H9 (cell line): ENCODE results near the gene MED13L. TPM values are rescaled to one million over a fixed set of nuclear protein-coding genes. Genes with fewer than 3 reads are reported as not detected.

Experiments used
- DNase-seq: peaks from one replicate; pipeline ENCODE4 v3.0.0-alpha.2; 2017
- H2AFZ ChIP-seq: one replicate; pipeline ENCODE4 v1.6.1; 2013; ENCODE audit warnings: mild to moderate bottlenecking, low read length, control low read depth, moderate library complexity
- H2AK5ac ChIP-seq: 2 replicates; pipeline ENCODE4 v1.6.1; 2013; ENCODE audit warnings: low read length, control low read depth, mixed read lengths; ENCODE audit not compliant: insufficient read length
- H2BK120ac ChIP-seq: one replicate; pipeline ENCODE4 v1.6.1; 2013; ENCODE audit warnings: low read depth, mild to moderate bottlenecking, low read length, control low read depth, inconsistent platforms; ENCODE audit not compliant: poor library complexity, severe bottlenecking
- H2BK12ac ChIP-seq: 2 replicates; pipeline ENCODE4 v1.6.1; 2013; ENCODE audit warnings: low read length, control low read depth, mixed read lengths, low read depth; ENCODE audit not compliant: insufficient read length
- H2BK15ac ChIP-seq: 2 replicates; pipeline ENCODE4 v1.6.1; 2013; ENCODE audit warnings: low read depth, low read length, control low read depth
- H2BK20ac ChIP-seq: one replicate; pipeline ENCODE4 v1.6.1; 2013; ENCODE audit warnings: low read depth, mild to moderate bottlenecking, low read length, control low read depth, inconsistent platforms; ENCODE audit not compliant: poor library complexity, severe bottlenecking
- H2BK5ac ChIP-seq: 2 replicates; pipeline ENCODE4 v1.6.1; 2013; ENCODE audit warnings: low read length, control low read depth, mixed read lengths; ENCODE audit not compliant: insufficient read length
- H3K14ac ChIP-seq: 2 replicates; pipeline ENCODE4 v1.6.1; 2013; ENCODE audit warnings: low read length, control low read depth; ENCODE audit not compliant: insufficient read depth
- H3K18ac ChIP-seq: 2 replicates; pipeline ENCODE4 v1.6.1; 2013; ENCODE audit warnings: low read depth, mild to moderate bottlenecking, mixed read lengths, low read length, control low read depth; ENCODE audit not compliant: insufficient read length
- H3K23ac ChIP-seq: 2 replicates; pipeline ENCODE4 v1.6.1; 2013; ENCODE audit warnings: low read length, control low read depth, mixed read lengths, low read depth; ENCODE audit not compliant: insufficient read length
- H3K23me2 ChIP-seq: 2 replicates; pipeline ENCODE4 v1.6.1; 2013; ENCODE audit warnings: low read depth, mild to moderate bottlenecking, mixed read lengths, low read length, control low read depth; ENCODE audit not compliant: insufficient read length, poor library complexity, severe bottlenecking
- H3K27ac ChIP-seq: 2 replicates; pipeline ENCODE4 v1.5.1; 2013; ENCODE audit warnings: low read length, control low read depth, mixed read lengths, low read depth; ENCODE audit not compliant: insufficient read length
- H3K27me3 ChIP-seq: 2 replicates; pipeline ENCODE4 v1.6.1; 2013; ENCODE audit warnings: low read length, control low read depth, inconsistent platforms; ENCODE audit not compliant: insufficient read depth
- H3K4ac ChIP-seq: 2 replicates; pipeline ENCODE4 v1.6.1; 2013; ENCODE audit warnings: low read depth, mild to moderate bottlenecking, control low read depth, inconsistent platforms, low read length, moderate library complexity
- H3K4me1 ChIP-seq: 2 replicates; pipeline ENCODE4 v1.6.1; 2013; ENCODE audit warnings: low read length, control low read depth, inconsistent platforms; ENCODE audit not compliant: insufficient read depth
- H3K4me2 ChIP-seq: 2 replicates; pipeline ENCODE4 v1.6.1; 2013; ENCODE audit warnings: low read length, control low read depth, mixed read lengths; ENCODE audit not compliant: insufficient read length, insufficient read depth
- H3K56ac ChIP-seq: 2 replicates; pipeline ENCODE4 v1.6.1; 2013; ENCODE audit warnings: low read depth, mild to moderate bottlenecking, mixed read lengths, low read length, control low read depth; ENCODE audit not compliant: insufficient read length
- H3K79me1 ChIP-seq: 2 replicates; pipeline ENCODE4 v1.6.1; 2013; ENCODE audit warnings: low read depth, mild to moderate bottlenecking, moderate library complexity, low read length, control low read depth, inconsistent platforms; ENCODE audit not compliant: insufficient read depth, poor library complexity, severe bottlenecking
- H3K79me2 ChIP-seq: 2 replicates; pipeline ENCODE4 v1.6.1; 2013; ENCODE audit warnings: low read length, control low read depth, inconsistent platforms; ENCODE audit not compliant: insufficient read depth
- H3K9ac ChIP-seq: 2 replicates; pipeline ENCODE4 v1.6.1; 2013; ENCODE audit warnings: low read length, control low read depth, mixed read lengths; ENCODE audit not compliant: insufficient read length; ENCODE audit errors: extremely low read depth
- H3K9me3 ChIP-seq: one replicate; pipeline ENCODE4 v1.6.1; 2013; ENCODE audit warnings: low read depth, low read length, inconsistent platforms; ENCODE audit not compliant: control insufficient read depth
- H3T11ph ChIP-seq: one replicate; pipeline ENCODE4 v1.6.1; 2013; ENCODE audit warnings: mild to moderate bottlenecking, low read length, control low read depth, inconsistent platforms
- H4K20me1 ChIP-seq: one replicate; pipeline ENCODE4 v1.6.1; 2013; ENCODE audit not compliant: control insufficient read depth, insufficient read length, insufficient read depth
- H4K5ac ChIP-seq: 2 replicates; pipeline ENCODE4 v1.6.1; 2013; ENCODE audit warnings: low read depth, mild to moderate bottlenecking, mixed read lengths, low read length, control low read depth; ENCODE audit not compliant: insufficient read length
- H4K8ac ChIP-seq: replicated peaks from 2 replicates; pipeline ENCODE4 v1.6.1; 2013; ENCODE audit warnings: low read length, control low read depth, mixed read lengths, low read depth; ENCODE audit not compliant: insufficient read length
- H4K91ac ChIP-seq: 2 replicates; pipeline ENCODE4 v1.6.1; 2013; ENCODE audit warnings: low read depth, mild to moderate bottlenecking, moderate library complexity, mixed read lengths, low read length, control low read depth; ENCODE audit not compliant: insufficient read length
- H3K27ac Mint-ChIP-seq, 3 experiments: 2 replicates in 2 of 3; 3 replicates in 1 of 3; pipeline ENCODE4 v1.8.0; 2020 to 2021; ENCODE audit warnings: mixed read lengths in 3 of 3, mild to moderate bottlenecking in 1 of 3, moderate library complexity in 1 of 3
- H3K27me3 Mint-ChIP-seq: 2 replicates; pipeline ENCODE4 v1.8.0; 2021; ENCODE audit warnings: low read depth, mild to moderate bottlenecking, moderate library complexity, mixed read lengths
- H3K36me3 Mint-ChIP-seq, 3 experiments: 2 replicates in 2 of 3; 3 replicates in 1 of 3; pipeline ENCODE4 v1.8.0; 2020 to 2021; ENCODE audit warnings: low read depth in 3 of 3, mixed read lengths in 3 of 3; ENCODE audit not compliant: insufficient read depth in 1 of 3
- H3K4me1 Mint-ChIP-seq, 2 experiments: 2 replicates each; pipeline ENCODE4 v1.8.0; 2020; ENCODE audit warnings: mixed read lengths in 2 of 2
- H3K4me3 Mint-ChIP-seq, 2 experiments: 2 replicates in 1 of 2; 3 replicates in 1 of 2; pipeline ENCODE4 v1.8.0; 2020 to 2021; ENCODE audit warnings: mild to moderate bottlenecking in 2 of 2, mixed read lengths in 2 of 2, moderate library complexity in 1 of 2
- H3K9me3 Mint-ChIP-seq, 2 experiments: 2 replicates in 1 of 2; 3 replicates in 1 of 2; pipeline ENCODE4 v1.8.0; 2020; ENCODE audit warnings: mild to moderate bottlenecking in 2 of 2, mixed read lengths in 2 of 2, moderate library complexity in 1 of 2
- WGBS: extraction: QIAGEN DNeasy Blood & Tissue Kit; methylation state at CpG from one replicate; pipeline ENCODE4 v1.1.7; 2013; ENCODE audit warnings: missing lambda C conversion rate, low lambda C conversion rate, mixed read lengths; ENCODE audit not compliant: insufficient read length; ENCODE audit errors: extremely low coverage; 5-methylcytosine and 5-hydroxymethylcytosine counted together
- microRNA-seq: library from miRNA; unstranded; fragments of <30 nt; microRNA quantifications from one replicate; pipeline ENCODE4, GENCODE V29; 2020; ENCODE audit warnings: borderline microRNAs expressed
- total RNA-seq: library from RNA; stranded (reverse); gene quantifications from 2 replicates; pipeline ENCODE4 v1.2.1, GENCODE V29; 2021
- TF ChIP-seq, protein P1 (sequence below): fragments of 200-600 bp; sonication (generic); conservative IDR thresholded peaks from 3 replicates; pipeline ENCODE4 v1.8.0; 2021; ENCODE audit warnings: antibody characterized with exemption, mild to moderate bottlenecking

Gene MED13L
- total RNA-seq, 1 experiment from 2014 or later, result 52.4 TPM

- H2BK20ac ChIP-seq, result no peak overlapping the region
- peaks cover 3% of the 10 kb centered on the region for H3K27me3 Mint-ChIP-seq
Measured at GRCh38 chr12:115910057-115910456, 367.4 kb downstream of the MED13L start.

More at GRCh38 chr12:115910057-115910456, 367.4 kb downstream of the MED13L start:
- Histone ChIP-seq H4K5ac (no peak overlapping the region), H3K4me1 (no peaks in the 10 kb centered on the region), H2BK5ac (no peak overlapping the region), H3K23me2 (no peaks in the 10 kb centered on the region), H3K14ac (no peak overlapping the region), H3K27ac (no peak overlapping the region), H2BK120ac (no peak overlapping the region), H2BK12ac (no peak overlapping the region), H3K27me3 (no peaks in the 10 kb centered on the region), H3K9ac (no peak overlapping the region), H3K56ac (no peak overlapping the region), H3K4me2 (no peak overlapping the region), H2BK15ac (no peak overlapping the region), H3K4ac (no peak overlapping the region), H2AFZ (no peak overlapping the region), H3T11ph (no peak overlapping the region), H3K9me3 (no peaks in the 10 kb centered on the region), H3K79me2 (no peaks in the 10 kb centered on the region), H4K20me1 (no peaks in the 10 kb centered on the region), H3K23ac (no peak overlapping the region), H4K91ac (no peak overlapping the region), H2AK5ac (no peak overlapping the region), H4K8ac (no peak overlapping the region), H3K79me1 (no peaks in the 10 kb centered on the region), H3K18ac (no peak overlapping the region)
- WGBS, result no CpG with 5 or more reads among the region's 5 CpGs
- H3K27ac Mint-ChIP-seq, result no peak overlapping the region
- TF ChIP-seq, protein P1, sequence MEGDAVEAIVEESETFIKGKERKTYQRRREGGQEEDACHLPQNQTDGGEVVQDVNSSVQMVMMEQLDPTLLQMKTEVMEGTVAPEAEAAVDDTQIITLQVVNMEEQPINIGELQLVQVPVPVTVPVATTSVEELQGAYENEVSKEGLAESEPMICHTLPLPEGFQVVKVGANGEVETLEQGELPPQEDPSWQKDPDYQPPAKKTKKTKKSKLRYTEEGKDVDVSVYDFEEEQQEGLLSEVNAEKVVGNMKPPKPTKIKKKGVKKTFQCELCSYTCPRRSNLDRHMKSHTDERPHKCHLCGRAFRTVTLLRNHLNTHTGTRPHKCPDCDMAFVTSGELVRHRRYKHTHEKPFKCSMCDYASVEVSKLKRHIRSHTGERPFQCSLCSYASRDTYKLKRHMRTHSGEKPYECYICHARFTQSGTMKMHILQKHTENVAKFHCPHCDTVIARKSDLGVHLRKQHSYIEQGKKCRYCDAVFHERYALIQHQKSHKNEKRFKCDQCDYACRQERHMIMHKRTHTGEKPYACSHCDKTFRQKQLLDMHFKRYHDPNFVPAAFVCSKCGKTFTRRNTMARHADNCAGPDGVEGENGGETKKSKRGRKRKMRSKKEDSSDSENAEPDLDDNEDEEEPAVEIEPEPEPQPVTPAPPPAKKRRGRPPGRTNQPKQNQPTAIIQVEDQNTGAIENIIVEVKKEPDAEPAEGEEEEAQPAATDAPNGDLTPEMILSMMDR, result no peak
- H3K4me3 Mint-ChIP-seq, result no peak overlapping the region
- H3K9me3 Mint-ChIP-seq, result no peaks in the 10 kb centered on the region
- DNase-seq, result no peak
- H3K4me1 Mint-ChIP-seq, result no peaks in the 10 kb centered on the region
- no peaks in the 10 kb centered on the region for H3K36me3 Mint-ChIP-seq

Small RNAs within 50 kb of the gene (microRNA-seq; reads per million reads assigned to microRNA genes)
- not detected for gene MIR620
